ENCODE measurements around the gene TCF7L1. TPM values are rescaled to one million over a fixed set of nuclear protein-coding genes. Genes with fewer than 3 reads are reported as not detected.

The TCF7L1 gene
- total RNA-seq, 2 experiments from 2014 or later = not detected

DNA sequence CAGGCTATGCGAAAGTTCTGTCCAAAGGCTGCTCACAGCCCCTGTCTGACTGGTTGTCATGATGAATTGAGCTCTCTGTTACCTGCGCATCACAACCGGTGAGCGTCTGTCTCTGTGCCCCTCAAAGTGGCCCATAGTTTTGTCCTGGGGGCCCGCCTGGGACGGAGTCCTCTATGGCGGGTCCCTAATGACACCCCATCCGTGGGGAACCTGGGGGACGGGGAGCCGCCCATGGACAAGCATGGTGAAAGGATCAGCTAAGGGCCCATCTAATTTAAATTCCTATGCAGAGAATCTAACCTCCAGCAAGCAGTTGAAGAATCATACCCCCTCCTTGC is 221.8 kb downstream of the TCF7L1 start:
- H3K36me3 Mint-ChIP-seq = peaks cover 32% of the 10 kb centered on the region
- DNase-seq = no peak

GRCh38 chr2:85355521-85355920 is 222.3 kb downstream of the TCF7L1 start:
- Mint-ChIP-seq H3K9me3 (ENCODE audit: low read depth) (no peaks in the 10 kb centered on the region), H3K27me3 (no peaks in the 10 kb centered on the region), H3K4me1 (peaks cover 44% of the 10 kb centered on the region), H3K36me3 (peaks cover 29% of the 10 kb centered on the region), H3K4me3 (peak overlapping the region; percentile 97), H3K27ac (peak overlapping the region; percentile 58)
- CTCF ChIA-PET = interaction anchor here (2.5 to 2.7 kb wide), 2 partner anchors 29 to 65 kb away, joined by 11 read pairs; partner anchors contain the start of gene TGOLN2
- DNase-seq (no peak), ATAC-seq (no peak)

More for the DNA sequence above, 221.8 kb downstream of the TCF7L1 start:
- H3K27ac Mint-ChIP-seq = peak overlapping the region; percentile 93
- H3K27me3 Mint-ChIP-seq = no peaks in the 10 kb centered on the region
- peaks cover 44% of the 10 kb centered on the region for H3K4me1 Mint-ChIP-seq
- H3K9me3 Mint-ChIP-seq (ENCODE audit: low read depth) = no peaks in the 10 kb centered on the region
- H3K4me3 Mint-ChIP-seq = peak overlapping the region; percentile 97
- ATAC-seq = no peak
- CTCF ChIA-PET = interaction anchor here (0.7 to 2.7 kb wide), 6 partner anchors 10 to 197 kb away, joined by 3 to 11 read pairs (median 3); partner anchors contain the start of gene TGOLN2

DNA sequence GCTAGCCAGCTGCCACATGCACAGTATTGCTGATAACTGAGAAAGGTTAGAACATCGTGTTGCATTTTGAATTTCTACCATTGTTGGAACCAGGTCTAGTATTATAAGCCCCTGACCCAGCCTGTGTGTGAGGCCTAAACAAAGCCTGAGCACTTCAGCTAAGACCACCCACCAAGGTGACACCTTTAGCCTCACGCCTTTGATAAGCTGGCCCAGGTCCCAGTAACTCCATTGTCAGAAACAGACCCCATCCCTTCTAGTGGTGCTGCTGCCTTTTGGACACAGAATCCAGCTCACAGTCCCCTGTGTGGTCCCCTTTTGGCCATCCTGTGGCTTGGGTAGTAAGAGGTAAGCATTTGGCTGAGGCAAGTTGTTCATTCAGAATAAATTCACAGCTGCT is 223.0 kb downstream of the TCF7L1 start:
- Mint-ChIP-seq H3K27me3 (no peaks in the 10 kb centered on the region), H3K27ac (no peak overlapping the region), H3K36me3 (peaks cover 25% of the 10 kb centered on the region), H3K4me1 (peaks cover 44% of the 10 kb centered on the region), H3K4me3 (no peak overlapping the region), H3K9me3 (ENCODE audit: low read depth) (no peaks in the 10 kb centered on the region)
- CTCF ChIA-PET = no interaction called here
- ATAC-seq = no peak
- no peak for DNase-seq

DNA sequence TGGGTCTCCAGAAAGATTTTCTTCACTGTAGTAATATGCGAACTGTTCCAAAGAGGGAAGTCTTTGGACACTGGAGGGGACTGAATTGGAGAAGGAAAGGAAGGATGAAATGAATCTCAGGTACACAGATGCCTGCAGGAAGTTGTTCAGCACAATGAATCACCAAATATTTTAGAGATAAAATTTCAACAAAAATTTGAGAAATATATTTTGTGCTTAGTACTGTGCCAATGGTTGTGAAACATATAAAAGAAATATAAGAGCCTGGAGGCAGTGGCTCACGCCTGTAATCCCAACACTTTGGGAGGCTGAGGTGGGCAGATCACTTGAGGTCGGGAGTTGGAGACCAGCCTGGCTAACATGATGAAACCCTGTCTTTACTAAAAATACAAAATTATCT is 224.5 kb downstream of the TCF7L1 start:
- H3K36me3 Mint-ChIP-seq = peaks cover 30% of the 10 kb centered on the region
- no peaks in the 10 kb centered on the region for H3K9me3 Mint-ChIP-seq (ENCODE audit: low read depth)
- H3K27me3 Mint-ChIP-seq = no peaks in the 10 kb centered on the region
- no peak for ATAC-seq
- H3K27ac Mint-ChIP-seq = no peak overlapping the region
- DNase-seq = no peak
- peaks cover 37% of the 10 kb centered on the region for H3K4me1 Mint-ChIP-seq
- CTCF ChIA-PET = interaction anchor here (1.9 to 2.2 kb wide), 2 partner anchors 12 kb away, joined by 5 to 7 read pairs; no protein-coding TSS in a partner anchor
- no peak overlapping the region for H3K4me3 Mint-ChIP-seq

Other genes starting within 250 kb of the TCF7L1 start
- 1,000 to 10,000 TPM; 3,578 to 3,807 TPM for gene TMSB10, start 227.7 kb upstream of the TCF7L1 start, total RNA-seq
- 10 to 100 TPM; 78.2 to 89.0 TPM for gene KCMF1, start 162.2 kb upstream of the TCF7L1 start, total RNA-seq
- 100 to 1,000 TPM; 109 to 116 TPM for gene TGOLN2, start 194.6 kb downstream of the TCF7L1 start, total RNA-seq
- 10 to 100 TPM; 28.2 to 35.5 TPM for gene RETSAT, start 221.1 kb downstream of the TCF7L1 start, total RNA-seq
- 10 to 100 TPM; 21.7 to 27.7 TPM for gene ELMOD3, start 221.4 kb downstream of the TCF7L1 start, total RNA-seq

Data from activated CD8-positive, alpha-beta memory T cell treated with anti-CD3 and anti-CD28 coated beads, Interleukin-2, amount 10 ng/mL, durations not matched to agents 7 days and 5 days (primary cell).